LoVo (cell line): Measurements from ENCODE around the gene RAPGEF1.

Experiments
- DNase-seq: peaks from one replicate; pipeline ENCODE4 v3.0.0-alpha.2; 2016; ENCODE audit warnings: low spot score

The RAPGEF1 gene

GRCh38 chr9:131606896-131607567 is 132.8 kb downstream of the RAPGEF1 start:
- no peak for DNase-seq

- DNase-seq = no peak
Measured at GRCh38 chr9:131605770-131606590, 133.9 kb downstream of the RAPGEF1 start.

- no peak for DNase-seq
Measured at GRCh38 chr9:131603711-131604439, 136.0 kb downstream of the RAPGEF1 start.

- no peak for DNase-seq
Measured at GRCh38 chr9:131603199-131603598, 136.7 kb downstream of the RAPGEF1 start.

- DNase-seq = no peak
Measured at GRCh38 chr9:131601683-131602181, 138.1 kb downstream of the RAPGEF1 start.

GRCh38 chr9:131598121-131598520 is 141.8 kb downstream of the RAPGEF1 start:
- DNase-seq = no peak

- DNase-seq = no peak
Measured at GRCh38 chr9:131597246-131597645, 142.6 kb downstream of the RAPGEF1 start.

- no peak for DNase-seq
Measured at GRCh38 chr9:131596430-131596743, 143.5 kb downstream of the RAPGEF1 start.

- no peak for DNase-seq
Measured at GRCh38 chr9:131595696-131596429, 144.0 kb downstream of the RAPGEF1 start.

GRCh38 chr9:131594906-131595665 is 144.8 kb downstream of the RAPGEF1 start:
- no peak for DNase-seq

GRCh38 chr9:131593936-131594665 is 145.8 kb downstream of the RAPGEF1 start:
- DNase-seq = no peak

GRCh38 chr9:131593091-131593820 is 146.6 kb downstream of the RAPGEF1 start:
- DNase-seq = no peak

GRCh38 chr9:131591845-131592208 is 148.0 kb downstream of the RAPGEF1 start:
- no peak for DNase-seq

GRCh38 chr9:131590907-131591844 is 148.7 kb downstream of the RAPGEF1 start:
- peak; percentile 40 for DNase-seq

GRCh38 chr9:131590449-131590848 is 149.4 kb downstream of the RAPGEF1 start:
- DNase-seq = no peak

- no peak for DNase-seq
Measured at GRCh38 chr9:131589993-131590392, 149.9 kb downstream of the RAPGEF1 start.

- no peak for DNase-seq
Measured at GRCh38 chr9:131589124-131589711, 150.7 kb downstream of the RAPGEF1 start.

- no peak for DNase-seq
Measured at GRCh38 chr9:131588396-131588795, 151.5 kb downstream of the RAPGEF1 start.
